ENCODE measurements around the gene SEC16A. TPM values are rescaled to one million over a fixed set of nuclear protein-coding genes. Genes with fewer than 3 reads are reported as not detected.

SEC16A gene
- total RNA-seq, 1 experiment from 2014 or later = 56.4 TPM

- H2BK15ac ChIP-seq (ENCODE audit: low read depth, low read length) = no peak overlapping the region
- Mint-ChIP-seq H3K9me3 (no peaks in the 10 kb centered on the region), H3K4me3 (no peak overlapping the region), H3K27ac (no peak overlapping the region; a peak in 1 of 7 replicates), H3K36me3 (ENCODE audit: insufficient read depth in 1 of 3, low read depth in 3 of 3) (peaks cover 5 to 23% (median 21%) of the 10 kb centered on the region in 3 experiments; a peak in 6 of 7 replicates), H3K27me3 (ENCODE audit: low read depth) (no peaks in the 10 kb centered on the region), H3K4me1 (peaks cover 14 to 15% of the 10 kb centered on the region in 2 experiments)
- H3K56ac ChIP-seq (ENCODE audit: insufficient read length, low read depth, low read length) = no peak overlapping the region
- H4K8ac ChIP-seq (replicated peaks; ENCODE audit: insufficient read length, low read depth, low read length) = no peak overlapping the region
- H3K14ac ChIP-seq (ENCODE audit: insufficient read depth, low read length) = no peak overlapping the region
- WGBS (ENCODE audit: extremely low coverage, insufficient read length, low lambda C conversion rate) = no CpG with 5 or more reads among the region's 36 CpGs
- no peak overlapping the region for H2BK120ac ChIP-seq (ENCODE audit: low read depth, low read length, poor library complexity, severe bottlenecking)
- H3K4me2 ChIP-seq (ENCODE audit: insufficient read depth, insufficient read length, low read length) = no peak overlapping the region
- H2BK12ac ChIP-seq (ENCODE audit: insufficient read length, low read depth, low read length) = no peak overlapping the region
- no peak overlapping the region for H3T11ph ChIP-seq (ENCODE audit: low read length)
- H2BK5ac ChIP-seq (ENCODE audit: insufficient read length, low read length) = no peak overlapping the region
- H3K27me3 ChIP-seq (ENCODE audit: insufficient read depth, low read length) = no peaks in the 10 kb centered on the region
- no peak overlapping the region for H4K5ac ChIP-seq (ENCODE audit: insufficient read length, low read depth, low read length)
- no peaks in the 10 kb centered on the region for H3K4me1 ChIP-seq (ENCODE audit: insufficient read depth, low read length)
- no peak overlapping the region for H3K18ac ChIP-seq (ENCODE audit: insufficient read length, low read depth, low read length)
- H3K4ac ChIP-seq (ENCODE audit: low read depth, low read length) = no peak overlapping the region
- no peak overlapping the region for H2BK20ac ChIP-seq (ENCODE audit: low read depth, low read length, poor library complexity, severe bottlenecking)
- no peak for TF ChIP-seq CTCF (conservative IDR thresholded peaks at IDR 0.05)
- no peak for DNase-seq
- no peak overlapping the region for H4K91ac ChIP-seq (ENCODE audit: insufficient read length, low read depth, low read length)
- H3K27ac ChIP-seq (ENCODE audit: insufficient read length, low read depth, low read length) = no peak overlapping the region
- no peaks in the 10 kb centered on the region for H4K20me1 ChIP-seq (ENCODE audit: control insufficient read depth, insufficient read depth, insufficient read length)
- peaks cover 5% of the 10 kb centered on the region; the same call in 1 of the 2 replicates for H3K79me2 ChIP-seq (ENCODE audit: insufficient read depth, low read length)
- H2AFZ ChIP-seq (ENCODE audit: low read length) = no peak overlapping the region
- H3K9ac ChIP-seq (ENCODE audit: extremely low read depth, insufficient read length, low read length) = no peak overlapping the region
- H2AK5ac ChIP-seq (ENCODE audit: insufficient read length, low read length) = no peak overlapping the region
- no peaks in the 10 kb centered on the region for H3K9me3 ChIP-seq (ENCODE audit: control insufficient read depth, low read depth, low read length)
- H3K79me1 ChIP-seq (ENCODE audit: insufficient read depth, low read depth, low read length, poor library complexity, severe bottlenecking) = peaks cover 2% of the 10 kb centered on the region
- H3K23ac ChIP-seq (ENCODE audit: insufficient read length, low read depth, low read length) = no peak overlapping the region
- H3K23me2 ChIP-seq (ENCODE audit: insufficient read length, low read depth, low read length, poor library complexity, severe bottlenecking) = peaks cover 2% of the 10 kb centered on the region
These were observed 49.7 kb downstream of the SEC16A start for GRCh38 chr9:136433043-136433715.
